ENCODE measurements around the gene OR2D2.
"Not testable (repeated sequence)": the region's sequence is repeated elsewhere in the genome, so short reads cannot be mapped to it uniquely, and the experiment has no call there.

DNA sequence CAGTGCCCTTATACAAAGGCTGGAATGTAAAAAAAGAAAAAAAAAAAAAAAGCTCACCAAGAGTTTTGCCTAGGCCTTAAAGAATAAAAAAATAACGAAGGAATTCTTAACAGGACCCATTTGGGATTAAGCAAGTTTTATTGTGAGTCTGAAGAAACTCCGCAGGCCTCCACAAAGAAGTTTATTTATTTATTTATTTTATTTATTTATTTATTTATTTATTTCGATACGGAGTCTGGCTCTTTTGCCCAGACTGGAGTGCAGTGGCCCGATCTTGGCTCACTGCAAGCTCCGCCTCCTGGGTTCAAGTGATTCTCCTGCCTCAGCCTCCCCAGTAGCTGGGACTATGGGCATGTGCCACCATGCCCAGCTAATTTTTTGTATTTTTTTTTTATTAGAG is 37.5 kb downstream of the OR2D2 start:
- TF ChIP-seq TCF7L2 (IDR thresholded peaks at IDR 0.05; ENCODE audit: low read depth, low read length); ZFAT (CRISPR knock-in tag; conservative IDR thresholded peaks at IDR 0.05); EZH2 (conservative IDR thresholded peaks at IDR 0.05; ENCODE audit: low read depth, low read length); NR3C1 (CRISPR knock-in tag; IDR thresholded peaks at IDR 0.05); CTCF (CRISPR knock-in tag; IDR thresholded peaks at IDR 0.05); FOXP1 (IDR thresholded peaks at IDR 0.05); FOXP1 (CRISPR knock-in tag; IDR thresholded peaks at IDR 0.05): not testable (repeated sequence)
- TF ChIP-seq, protein P1, sequence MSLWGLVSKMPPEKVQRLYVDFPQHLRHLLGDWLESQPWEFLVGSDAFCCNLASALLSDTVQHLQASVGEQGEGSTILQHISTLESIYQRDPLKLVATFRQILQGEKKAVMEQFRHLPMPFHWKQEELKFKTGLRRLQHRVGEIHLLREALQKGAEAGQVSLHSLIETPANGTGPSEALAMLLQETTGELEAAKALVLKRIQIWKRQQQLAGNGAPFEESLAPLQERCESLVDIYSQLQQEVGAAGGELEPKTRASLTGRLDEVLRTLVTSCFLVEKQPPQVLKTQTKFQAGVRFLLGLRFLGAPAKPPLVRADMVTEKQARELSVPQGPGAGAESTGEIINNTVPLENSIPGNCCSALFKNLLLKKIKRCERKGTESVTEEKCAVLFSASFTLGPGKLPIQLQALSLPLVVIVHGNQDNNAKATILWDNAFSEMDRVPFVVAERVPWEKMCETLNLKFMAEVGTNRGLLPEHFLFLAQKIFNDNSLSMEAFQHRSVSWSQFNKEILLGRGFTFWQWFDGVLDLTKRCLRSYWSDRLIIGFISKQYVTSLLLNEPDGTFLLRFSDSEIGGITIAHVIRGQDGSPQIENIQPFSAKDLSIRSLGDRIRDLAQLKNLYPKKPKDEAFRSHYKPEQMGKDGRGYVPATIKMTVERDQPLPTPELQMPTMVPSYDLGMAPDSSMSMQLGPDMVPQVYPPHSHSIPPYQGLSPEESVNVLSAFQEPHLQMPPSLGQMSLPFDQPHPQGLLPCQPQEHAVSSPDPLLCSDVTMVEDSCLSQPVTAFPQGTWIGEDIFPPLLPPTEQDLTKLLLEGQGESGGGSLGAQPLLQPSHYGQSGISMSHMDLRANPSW (CRISPR knock-in tag; IDR thresholded peaks at IDR 0.05; ENCODE audit: borderline replicate concordance): not testable (repeated sequence)
- TF ChIP-seq, protein P2, sequence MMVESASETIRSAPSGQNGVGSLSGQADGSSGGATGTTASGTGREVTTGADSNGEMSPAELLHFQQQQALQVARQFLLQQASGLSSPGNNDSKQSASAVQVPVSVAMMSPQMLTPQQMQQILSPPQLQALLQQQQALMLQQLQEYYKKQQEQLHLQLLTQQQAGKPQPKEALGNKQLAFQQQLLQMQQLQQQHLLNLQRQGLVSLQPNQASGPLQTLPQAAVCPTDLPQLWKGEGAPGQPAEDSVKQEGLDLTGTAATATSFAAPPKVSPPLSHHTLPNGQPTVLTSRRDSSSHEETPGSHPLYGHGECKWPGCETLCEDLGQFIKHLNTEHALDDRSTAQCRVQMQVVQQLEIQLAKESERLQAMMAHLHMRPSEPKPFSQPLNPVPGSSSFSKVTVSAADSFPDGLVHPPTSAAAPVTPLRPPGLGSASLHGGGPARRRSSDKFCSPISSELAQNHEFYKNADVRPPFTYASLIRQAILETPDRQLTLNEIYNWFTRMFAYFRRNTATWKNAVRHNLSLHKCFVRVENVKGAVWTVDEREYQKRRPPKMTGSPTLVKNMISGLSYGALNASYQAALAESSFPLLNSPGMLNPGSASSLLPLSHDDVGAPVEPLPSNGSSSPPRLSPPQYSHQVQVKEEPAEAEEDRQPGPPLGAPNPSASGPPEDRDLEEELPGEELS (CRISPR knock-in tag; IDR thresholded peaks at IDR 0.05): not testable (repeated sequence)
